ENCODE measurements around the gene MDN1. TPM values are rescaled to one million over a fixed set of nuclear protein-coding genes. Genes with fewer than 3 reads are reported as not detected.

MDN1 gene
- total and polyA plus RNA-seq, 8 donors = 24.6 to 42.2 (median 39.7) TPM

DNA sequence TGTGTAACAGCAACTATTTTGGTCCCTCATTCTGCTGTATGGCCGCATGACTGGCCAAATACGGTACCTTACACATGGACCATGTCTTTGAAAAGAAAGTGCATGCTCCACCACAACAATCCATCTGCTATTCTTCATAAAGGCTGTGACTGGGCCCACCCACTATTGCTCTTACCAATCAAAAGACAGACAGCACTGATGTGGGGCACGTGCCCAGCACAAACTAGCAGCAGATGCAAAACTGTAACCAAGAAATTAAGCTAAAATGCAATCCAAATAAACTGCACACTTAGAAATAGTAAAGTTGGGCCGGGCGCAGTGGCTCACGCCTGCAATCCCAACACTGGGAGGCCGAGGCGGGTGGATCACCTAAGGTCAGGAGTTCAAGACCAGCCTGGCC is 20.5 kb downstream of the MDN1 start:
- H3K36me3 ChIP-seq = peaks cover 0 to 67% of the 10 kb centered on the region in 2 donors
- TF ChIP-seq, protein P1, sequence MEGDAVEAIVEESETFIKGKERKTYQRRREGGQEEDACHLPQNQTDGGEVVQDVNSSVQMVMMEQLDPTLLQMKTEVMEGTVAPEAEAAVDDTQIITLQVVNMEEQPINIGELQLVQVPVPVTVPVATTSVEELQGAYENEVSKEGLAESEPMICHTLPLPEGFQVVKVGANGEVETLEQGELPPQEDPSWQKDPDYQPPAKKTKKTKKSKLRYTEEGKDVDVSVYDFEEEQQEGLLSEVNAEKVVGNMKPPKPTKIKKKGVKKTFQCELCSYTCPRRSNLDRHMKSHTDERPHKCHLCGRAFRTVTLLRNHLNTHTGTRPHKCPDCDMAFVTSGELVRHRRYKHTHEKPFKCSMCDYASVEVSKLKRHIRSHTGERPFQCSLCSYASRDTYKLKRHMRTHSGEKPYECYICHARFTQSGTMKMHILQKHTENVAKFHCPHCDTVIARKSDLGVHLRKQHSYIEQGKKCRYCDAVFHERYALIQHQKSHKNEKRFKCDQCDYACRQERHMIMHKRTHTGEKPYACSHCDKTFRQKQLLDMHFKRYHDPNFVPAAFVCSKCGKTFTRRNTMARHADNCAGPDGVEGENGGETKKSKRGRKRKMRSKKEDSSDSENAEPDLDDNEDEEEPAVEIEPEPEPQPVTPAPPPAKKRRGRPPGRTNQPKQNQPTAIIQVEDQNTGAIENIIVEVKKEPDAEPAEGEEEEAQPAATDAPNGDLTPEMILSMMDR (IDR thresholded peaks at IDR 0.05) = no peak
- intact Hi-C loops (cut with DNase I) = no loop called here
- H3K27ac ChIP-seq = no peak overlapping the region
- no peaks in the 10 kb centered on the region for H3K9me3 ChIP-seq
- DNase-seq = no peak
- no peaks in the 10 kb centered on the region for H3K4me1 ChIP-seq
- no peaks in the 10 kb centered on the region for H3K27me3 ChIP-seq
- ATAC-seq = no peak
- no peak overlapping the region for H3K4me3 ChIP-seq

DNA sequence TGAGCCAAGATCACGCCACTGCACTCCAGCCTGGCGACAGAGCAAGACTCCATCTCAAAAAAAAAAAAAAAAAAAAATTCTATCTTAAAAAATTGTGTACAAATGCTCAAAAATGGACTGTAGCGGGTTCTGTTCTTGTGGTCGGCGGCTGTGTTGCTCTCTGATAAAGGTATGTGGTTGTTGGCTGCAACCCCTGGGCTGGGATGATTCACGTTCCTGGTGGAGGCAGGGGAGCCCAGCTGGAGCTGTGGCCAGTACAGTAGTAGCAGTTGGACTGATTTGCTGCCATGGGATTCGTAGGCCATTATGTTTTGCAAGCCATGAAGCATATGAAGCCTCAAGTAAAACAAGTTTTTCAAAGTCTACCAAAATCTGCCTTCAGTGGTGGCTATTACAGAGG is 22.3 kb downstream of the MDN1 start:
- intact Hi-C loops (cut with DNase I) = no loop called here
- TF ChIP-seq, protein P1 (IDR thresholded peaks at IDR 0.05) = no peak
- Histone ChIP-seq H3K4me1 (no peaks in the 10 kb centered on the region), H3K27ac (no peak overlapping the region), H3K27me3 (no peaks in the 10 kb centered on the region), H3K4me3 (no peak overlapping the region), H3K36me3 (peaks cover 0 to 76% of the 10 kb centered on the region in 2 donors), H3K9me3 (no peaks in the 10 kb centered on the region)
- ATAC-seq (no peak), DNase-seq (no peak)

DNA sequence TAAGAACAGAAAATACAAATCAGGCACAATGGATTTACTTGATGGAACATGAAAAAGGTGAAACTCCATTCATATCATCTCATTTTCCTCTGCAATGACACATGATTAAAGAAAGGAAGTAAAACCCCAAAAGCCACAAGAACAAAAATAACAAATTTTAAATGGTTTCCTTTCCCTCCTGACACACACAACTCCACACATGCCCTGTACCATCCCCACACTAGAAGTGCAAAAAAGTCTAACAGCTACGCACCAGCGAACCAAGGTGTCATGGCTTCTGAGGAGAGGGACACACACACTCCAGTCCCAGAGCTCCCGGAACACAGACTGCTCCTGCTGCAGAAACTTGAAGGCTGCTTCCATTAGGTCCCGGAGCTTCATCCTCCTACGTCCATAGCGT is 25.3 kb downstream of the MDN1 start:
- ATAC-seq (no peak), DNase-seq (no peak)
- TF ChIP-seq, protein P1 (IDR thresholded peaks at IDR 0.05) = no peak
- H3K4me3 ChIP-seq = no peak overlapping the region
- no peaks in the 10 kb centered on the region for H3K27me3 ChIP-seq
- H3K9me3 ChIP-seq = no peaks in the 10 kb centered on the region
- no peak overlapping the region for H3K27ac ChIP-seq
- H3K36me3 ChIP-seq = peaks cover 0 to 63% of the 10 kb centered on the region in 2 donors
- intact Hi-C loops (cut with DNase I) = no loop called here
- H3K4me1 ChIP-seq = no peaks in the 10 kb centered on the region

DNA sequence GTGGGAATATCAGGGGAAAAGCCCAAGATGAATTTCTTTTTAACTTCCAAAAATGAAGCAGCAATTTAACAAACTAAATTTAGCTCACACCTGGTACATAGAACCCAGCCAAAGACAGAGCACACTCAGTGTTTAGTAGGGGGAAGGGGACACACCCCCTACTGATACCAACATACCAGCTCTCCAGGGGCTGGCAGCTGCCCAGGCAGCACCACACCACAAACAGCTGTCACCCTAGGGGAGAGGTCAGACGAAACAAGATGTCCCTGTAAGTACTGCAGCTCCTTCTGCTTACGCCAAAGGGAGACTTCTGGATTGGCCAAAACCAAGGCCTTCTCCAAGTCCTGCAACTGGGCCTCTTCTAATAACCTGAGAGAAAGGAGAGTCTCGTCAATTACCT is 26.0 kb downstream of the MDN1 start:
- no peak for ATAC-seq
- no peaks in the 10 kb centered on the region for H3K9me3 ChIP-seq
- intact Hi-C loops (cut with DNase I) = no loop called here
- no peak for DNase-seq
- peaks cover 0 to 66% of the 10 kb centered on the region in 2 donors for H3K36me3 ChIP-seq
- no peak overlapping the region for H3K27ac ChIP-seq
- no peak overlapping the region for H3K4me3 ChIP-seq
- H3K27me3 ChIP-seq = no peaks in the 10 kb centered on the region
- H3K4me1 ChIP-seq = no peaks in the 10 kb centered on the region
- TF ChIP-seq, protein P1 (IDR thresholded peaks at IDR 0.05) = no peak

DNA sequence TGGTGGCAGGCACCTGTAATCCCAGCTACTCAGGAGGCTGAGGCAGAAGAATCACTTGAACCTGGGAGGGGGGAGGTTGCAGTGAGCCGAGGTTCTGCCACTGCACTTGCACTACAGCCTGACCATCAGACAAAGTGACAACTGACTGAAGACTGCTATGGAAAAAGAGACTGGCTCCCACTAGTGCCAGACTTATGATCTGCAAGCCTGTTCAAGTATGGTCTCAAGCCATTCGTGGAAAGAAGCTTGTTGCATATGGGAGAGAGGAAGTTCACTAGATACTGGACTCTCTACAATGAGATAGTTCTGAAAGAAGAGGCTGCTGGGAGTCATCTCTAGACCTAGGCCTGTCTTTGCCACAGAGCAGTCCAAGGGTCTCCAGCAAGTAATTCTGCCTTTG is 26.7 kb downstream of the MDN1 start:
- Histone ChIP-seq H3K4me3 (no peak overlapping the region), H3K27me3 (no peaks in the 10 kb centered on the region), H3K9me3 (no peaks in the 10 kb centered on the region), H3K4me1 (no peaks in the 10 kb centered on the region), H3K36me3 (peaks cover 0 to 70% of the 10 kb centered on the region in 2 donors), H3K27ac (no peak overlapping the region)
- TF ChIP-seq, protein P1 (IDR thresholded peaks at IDR 0.05) = no peak
- ATAC-seq = peak; percentile 70
- DNase-seq = peak in 1 of 4 donors; percentile 23
- intact Hi-C loops (cut with DNase I) = no loop called here
